GM12873 (cell line): ENCODE results near the gene LBR.

Experiments used
- TF ChIP-seq, protein P1 (sequence below): IDR thresholded peaks from 2 replicates; pipeline ENCODE4 v1.5.1; 2012; ENCODE audit warnings: low read depth, mild to moderate bottlenecking, moderate library complexity, low read length, control low read depth; ENCODE audit not compliant: insufficient read depth; ENCODE audit errors: missing control alignments

The LBR gene

GRCh38 chr1:225389843-225390242, 38.0 kb downstream of the LBR start:
- TF ChIP-seq, protein P1, sequence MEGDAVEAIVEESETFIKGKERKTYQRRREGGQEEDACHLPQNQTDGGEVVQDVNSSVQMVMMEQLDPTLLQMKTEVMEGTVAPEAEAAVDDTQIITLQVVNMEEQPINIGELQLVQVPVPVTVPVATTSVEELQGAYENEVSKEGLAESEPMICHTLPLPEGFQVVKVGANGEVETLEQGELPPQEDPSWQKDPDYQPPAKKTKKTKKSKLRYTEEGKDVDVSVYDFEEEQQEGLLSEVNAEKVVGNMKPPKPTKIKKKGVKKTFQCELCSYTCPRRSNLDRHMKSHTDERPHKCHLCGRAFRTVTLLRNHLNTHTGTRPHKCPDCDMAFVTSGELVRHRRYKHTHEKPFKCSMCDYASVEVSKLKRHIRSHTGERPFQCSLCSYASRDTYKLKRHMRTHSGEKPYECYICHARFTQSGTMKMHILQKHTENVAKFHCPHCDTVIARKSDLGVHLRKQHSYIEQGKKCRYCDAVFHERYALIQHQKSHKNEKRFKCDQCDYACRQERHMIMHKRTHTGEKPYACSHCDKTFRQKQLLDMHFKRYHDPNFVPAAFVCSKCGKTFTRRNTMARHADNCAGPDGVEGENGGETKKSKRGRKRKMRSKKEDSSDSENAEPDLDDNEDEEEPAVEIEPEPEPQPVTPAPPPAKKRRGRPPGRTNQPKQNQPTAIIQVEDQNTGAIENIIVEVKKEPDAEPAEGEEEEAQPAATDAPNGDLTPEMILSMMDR: no peak

GRCh38 chr1:225388372-225388771, 39.5 kb downstream of the LBR start:
- TF ChIP-seq, protein P1: no peak

- TF ChIP-seq, protein P1: no peak
These were observed 47.1 kb downstream of the LBR start for GRCh38 chr1:225380691-225381090.

GRCh38 chr1:225378880-225379279, 49.0 kb downstream of the LBR start:
- TF ChIP-seq, protein P1: no peak

- TF ChIP-seq, protein P1: no peak
These were observed 52.8 kb downstream of the LBR start for GRCh38 chr1:225374996-225375395.

DNA sequence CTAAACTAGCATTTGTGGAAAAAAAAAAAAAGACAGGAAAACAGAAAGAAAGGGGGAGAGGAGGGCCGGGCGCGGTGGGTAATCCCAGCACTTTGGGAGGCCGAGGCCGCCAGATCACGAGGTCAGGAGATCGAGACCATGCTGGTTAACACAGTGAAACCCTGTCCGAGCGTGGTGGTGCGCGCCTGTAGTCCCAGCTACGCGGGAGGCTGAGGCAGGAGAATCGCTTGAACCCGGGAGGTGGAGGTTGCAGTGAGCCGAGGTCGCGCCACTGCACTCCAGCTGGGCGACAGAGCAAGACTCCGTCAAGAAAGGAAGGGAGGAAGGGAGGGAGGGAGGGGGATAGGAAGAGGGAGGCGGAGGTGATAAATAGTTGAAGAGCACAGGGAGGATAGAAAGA, 54.7 kb downstream of the LBR start:
- TF ChIP-seq, protein P1: no peak

GRCh38 chr1:225371366-225372010, 56.4 kb downstream of the LBR start:
- TF ChIP-seq, protein P1: no peak

DNA sequence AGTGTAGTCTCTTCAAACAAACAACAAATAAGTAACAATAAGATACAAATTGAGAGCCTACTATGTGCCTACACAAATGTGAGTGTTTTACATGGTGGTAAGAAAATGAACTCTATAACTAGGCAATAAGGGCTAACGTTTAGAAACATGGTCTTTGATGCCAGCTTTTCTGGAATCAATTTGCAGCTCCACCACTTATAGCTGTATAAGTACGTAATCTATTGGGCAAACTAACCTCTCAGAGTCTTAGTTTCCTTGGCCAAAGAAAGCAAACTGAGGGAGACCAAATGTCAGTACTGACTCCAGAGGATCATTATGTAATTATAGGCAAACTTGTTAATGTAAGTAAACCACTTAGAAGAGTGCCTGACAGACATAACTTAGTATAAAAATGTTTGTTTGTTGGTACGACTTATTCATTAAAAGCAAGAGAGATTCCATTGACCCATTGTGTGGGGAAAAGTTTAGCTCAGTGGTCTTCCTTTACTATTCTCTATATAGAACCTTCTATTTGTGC, 59.7 kb downstream of the LBR start:
- TF ChIP-seq, protein P1: no peak
